Adipose tissue (tissue), 3 donors: Measurements from ENCODE around the gene KBTBD12. TPM values are rescaled to one million over a fixed set of nuclear protein-coding genes. Genes with fewer than 3 reads are reported as not detected.

ENCODE experiments used
- H3K27ac ChIP-seq: one replicate; pipeline ENCODE4 v1.5.1; 2013; ENCODE audit warnings: low read depth, low read length
- WGBS, 3 donors: extraction: QIAGEN DNeasy Blood & Tissue Kit; methylation state at CpG; one replicate each; pipeline ENCODE4 v1.1.7; 2013; 5-methylcytosine and 5-hydroxymethylcytosine counted together
- polyA plus RNA-seq, 3 donors: library from polyadenylated mRNA; stranded (reverse); fragments of 200-250 nt; gene quantifications; one replicate each; pipeline ENCODE4 v1.2.3, GENCODE V29; 2013
- donor health status: healthy with polysubstance abuse.
- donor health status: Bipolar disorder and iron deficiency.
- donor health status: healthy.

The KBTBD12 gene
- polyA plus RNA-seq, 3 donors, result 0.06 to 0.45 (median 0.24) TPM

DNA sequence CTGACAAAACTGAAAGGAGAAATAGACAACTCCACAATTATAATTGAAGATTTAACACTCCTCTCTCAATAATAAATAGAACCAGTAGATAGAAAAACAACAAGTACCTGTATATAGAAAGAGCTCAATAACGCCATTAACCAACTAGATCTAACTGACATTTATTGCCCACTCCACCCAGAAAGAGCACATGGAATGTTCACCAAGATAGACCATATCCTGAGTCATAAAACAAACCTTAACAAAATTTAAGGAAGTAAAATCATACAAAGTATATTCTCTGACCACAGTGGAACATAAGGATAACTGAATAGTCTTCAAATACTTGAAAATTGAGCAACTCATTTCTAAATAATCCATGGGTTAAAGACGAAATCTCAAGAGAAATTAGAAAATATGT lies 25.1 kb downstream of the KBTBD12 start:
- H3K27ac ChIP-seq, result no peak overlapping the region
- 55 to 73% (median 63%) methylated on average over 2 of the region's 2 CpGs for WGBS, 3 donors

GRCh38 chr3:127942613-127943012 lies 27.6 kb downstream of the KBTBD12 start:
- no peak overlapping the region for H3K27ac ChIP-seq

DNA sequence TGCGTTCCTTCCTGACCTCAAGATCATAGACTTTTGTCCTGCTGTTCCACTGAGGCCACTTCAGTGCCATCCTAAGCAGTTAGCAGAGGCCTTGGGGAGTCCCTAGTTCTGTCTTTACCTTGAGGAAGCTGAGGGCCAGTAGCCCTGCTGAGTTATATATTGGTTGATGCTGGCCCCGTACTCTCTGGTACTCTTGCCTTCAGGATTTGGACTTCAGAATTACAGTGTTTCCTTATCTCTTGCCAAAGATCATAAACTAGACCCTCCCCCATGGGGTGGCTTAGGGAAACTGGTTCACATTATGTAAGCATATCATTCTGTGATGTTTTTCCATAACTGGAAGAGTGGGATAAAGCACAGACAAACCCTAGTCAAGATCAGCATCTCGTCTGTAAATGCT lies 33.2 kb downstream of the KBTBD12 start:
- no peak overlapping the region for H3K27ac ChIP-seq
- 81 to 84% (median 81%) methylated on average over 3 of the region's 3 CpGs for WGBS, 3 donors

DNA sequence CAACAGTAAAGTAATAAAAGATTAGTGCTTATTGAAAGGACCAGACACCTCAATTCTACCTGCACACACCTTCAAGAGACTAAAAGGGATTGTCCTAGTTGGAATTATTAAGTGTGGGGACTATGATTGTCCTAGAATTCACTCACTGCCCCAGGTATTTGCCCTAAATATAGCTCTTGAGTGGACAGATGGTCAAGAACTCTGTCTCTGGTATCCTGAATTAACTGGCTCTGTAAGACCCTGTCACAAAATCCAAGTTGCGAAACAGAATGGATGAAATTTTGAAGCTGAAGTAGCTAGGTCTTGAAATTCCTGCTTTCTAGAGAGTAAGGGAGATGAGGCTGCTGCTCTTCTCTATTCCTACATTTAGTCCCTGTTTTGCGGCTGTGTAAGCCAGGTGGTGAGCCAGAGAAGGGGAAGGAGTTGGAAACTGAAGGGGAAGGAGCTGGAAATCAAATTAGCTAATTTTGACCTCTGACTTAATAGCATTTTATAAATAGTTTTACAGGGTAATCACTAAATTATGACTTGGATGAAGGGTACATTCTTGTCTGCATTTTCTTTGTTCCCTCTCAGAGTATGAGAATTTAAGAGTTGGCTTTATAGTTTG lies 34.5 kb downstream of the KBTBD12 start:
- no peak overlapping the region for H3K27ac ChIP-seq
- WGBS, 3 donors, result 88 to 96% (median 93%) methylated on average over 2 of the region's 2 CpGs

DNA sequence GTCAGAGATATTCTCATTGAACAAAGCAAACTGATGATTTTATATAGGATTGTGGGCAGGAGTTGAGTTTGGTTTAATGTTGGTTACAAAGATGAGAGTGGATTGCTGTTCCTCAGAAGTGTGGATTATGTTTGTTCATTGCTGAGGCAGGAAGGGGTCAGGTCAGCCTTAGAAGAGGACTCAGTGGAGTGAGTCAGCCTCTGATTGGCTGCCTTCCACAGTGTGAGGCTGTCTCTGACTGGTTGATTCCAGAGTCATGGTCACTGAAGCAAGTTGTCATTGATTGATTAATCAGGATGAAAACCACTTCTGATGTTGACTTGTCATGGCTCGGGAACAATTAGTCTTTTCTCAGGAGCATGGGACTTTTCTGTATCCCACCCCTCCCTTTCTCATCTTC lies 36.2 kb downstream of the KBTBD12 start:
- no peak overlapping the region for H3K27ac ChIP-seq
- WGBS, 3 donors, result 67 to 89% (median 88%) methylated on average over 1 of the region's 1 CpG

DNA sequence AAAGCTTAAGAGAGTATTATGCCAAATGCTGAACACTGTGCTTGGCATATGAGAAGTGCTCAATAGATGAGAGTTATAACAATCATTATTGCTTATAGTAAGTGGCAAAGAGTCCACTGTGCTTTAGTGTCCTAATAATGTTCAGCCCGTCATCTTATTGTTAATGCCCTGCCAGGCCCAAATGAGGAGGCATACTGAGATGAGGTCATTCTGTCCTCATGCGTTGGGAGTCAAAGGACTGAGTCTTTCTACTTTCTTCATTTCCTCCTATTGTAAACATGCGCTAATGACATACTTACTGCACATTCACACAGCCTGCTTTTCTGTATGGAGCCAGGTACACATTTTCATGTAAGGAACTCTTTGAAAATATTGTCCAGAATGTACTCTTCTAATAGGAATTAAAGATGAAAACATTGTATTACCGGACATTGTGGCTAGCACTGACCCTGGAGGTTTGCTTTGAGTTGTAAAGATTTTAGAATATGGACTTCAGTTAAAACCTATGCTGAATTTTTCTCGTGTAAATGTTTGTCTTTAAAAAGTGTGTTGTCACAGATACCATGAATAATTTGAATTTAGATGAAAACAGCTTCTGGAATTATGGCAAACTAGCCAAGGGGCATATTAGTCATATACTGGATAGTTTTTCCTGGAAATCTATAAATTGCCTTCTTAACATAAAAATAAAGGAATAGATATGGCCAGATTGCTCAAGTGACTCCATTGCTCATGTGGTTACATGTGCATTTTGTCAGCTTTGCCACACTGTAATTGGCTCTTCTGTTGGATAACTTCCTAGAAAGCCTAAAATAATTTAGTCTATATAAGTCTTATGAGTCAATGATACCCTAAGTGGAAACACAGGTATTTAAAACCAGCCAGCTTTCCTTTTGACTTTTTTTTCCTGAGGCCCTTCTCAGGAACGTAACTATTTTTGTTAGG lies 38.3 kb downstream of the KBTBD12 start:
- H3K27ac ChIP-seq, result no peak overlapping the region
- WGBS, 3 donors, result 77 to 80% (median 78%) methylated on average over 6 of the region's 6 CpGs

DNA sequence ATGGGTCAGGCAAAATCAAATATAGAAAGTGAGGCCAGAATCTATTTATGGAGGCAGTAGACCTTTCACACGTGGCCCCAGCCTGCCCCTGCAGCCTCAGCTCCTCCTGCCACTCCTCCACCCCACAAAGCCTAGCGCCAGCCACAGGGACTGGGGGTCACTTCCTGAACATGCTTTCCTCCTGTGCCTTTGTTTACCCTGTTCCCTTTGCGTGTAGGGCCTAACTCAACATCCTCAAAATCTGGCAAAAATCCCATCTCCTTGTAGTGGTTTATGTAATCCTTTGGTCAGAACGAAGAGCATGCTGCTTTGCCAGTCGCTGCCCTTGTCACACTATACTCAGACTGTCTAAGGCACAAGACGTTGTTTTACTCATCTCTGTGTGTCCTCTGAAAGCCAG lies 39.6 kb downstream of the KBTBD12 start:
- no peak overlapping the region for H3K27ac ChIP-seq
- WGBS, 3 donors, result 66 to 74% (median 72%) methylated on average over 6 of the region's 6 CpGs

- H3K27ac ChIP-seq, result no peak overlapping the region
Observed at GRCh38 chr3:127955728-127956127, 40.7 kb downstream of the KBTBD12 start.

- H3K27ac ChIP-seq, result no peak overlapping the region
- 80 to 91% (median 91%) methylated on average over 1 of the region's 1 CpG for WGBS, 3 donors
Observed at GRCh38 chr3:127959041-127959440, 44.0 kb downstream of the KBTBD12 start.

GRCh38 chr3:127959873-127960272 lies 44.8 kb downstream of the KBTBD12 start:
- no peak overlapping the region for H3K27ac ChIP-seq

GRCh38 chr3:127960421-127960965 lies 45.5 kb downstream of the KBTBD12 start:
- WGBS, 3 donors, result 93 to 96% (median 94%) methylated on average over 4 of the region's 4 CpGs

More at GRCh38 chr3:127959873-127960272, 44.8 kb downstream of the KBTBD12 start:
- 17 to 51% (median 45%) methylated on average over 4 of the region's 4 CpGs for WGBS, 3 donors

DNA sequence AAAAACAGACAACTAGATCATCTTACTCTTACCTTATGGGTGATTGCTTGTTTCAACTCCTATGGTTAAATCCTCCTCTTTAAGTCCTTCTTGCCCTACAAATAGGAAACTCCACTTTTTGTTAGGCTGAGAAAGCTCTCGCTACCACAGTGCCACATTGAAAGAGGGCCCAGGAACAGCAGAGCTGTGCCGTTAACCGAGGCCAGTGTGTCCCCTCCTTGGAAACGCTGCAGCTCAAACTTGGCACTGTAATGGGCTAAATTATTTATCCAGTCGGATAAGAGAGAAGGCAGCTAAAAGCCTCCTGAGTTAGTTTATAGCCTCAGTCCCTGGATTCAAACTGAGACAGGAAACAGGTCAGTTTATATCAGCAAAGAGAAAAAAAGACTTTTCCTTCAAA lies 46.1 kb downstream of the KBTBD12 start:
- H3K27ac ChIP-seq, result no peak overlapping the region
- 74 to 75% (median 74%) methylated on average over 5 of the region's 5 CpGs for WGBS, 3 donors

More at GRCh38 chr3:127960421-127960965, 45.5 kb downstream of the KBTBD12 start:
- H3K27ac ChIP-seq, result no peak overlapping the region

DNA sequence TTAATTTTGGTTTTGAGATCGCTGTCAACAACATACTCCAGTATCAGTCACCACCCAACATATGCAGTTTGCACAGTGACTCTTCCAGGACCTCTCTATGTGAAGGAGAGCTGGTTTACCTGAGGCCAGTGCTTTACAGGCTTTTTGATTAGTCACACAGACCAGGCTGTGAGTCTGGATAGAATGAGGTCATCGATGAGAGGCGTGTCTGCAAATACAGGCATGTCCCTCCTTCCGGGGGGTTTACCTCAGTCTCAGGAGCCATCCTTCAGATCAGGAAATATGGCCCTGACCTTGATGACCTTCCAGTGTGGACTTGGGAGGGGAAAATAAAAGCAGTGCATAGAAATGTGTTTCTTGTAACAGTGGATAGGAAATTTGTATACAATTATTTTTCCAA lies 46.9 kb downstream of the KBTBD12 start:
- H3K27ac ChIP-seq, result no peak overlapping the region
- 75 to 92% (median 82%) methylated on average over 4 of the region's 4 CpGs for WGBS, 3 donors

DNA sequence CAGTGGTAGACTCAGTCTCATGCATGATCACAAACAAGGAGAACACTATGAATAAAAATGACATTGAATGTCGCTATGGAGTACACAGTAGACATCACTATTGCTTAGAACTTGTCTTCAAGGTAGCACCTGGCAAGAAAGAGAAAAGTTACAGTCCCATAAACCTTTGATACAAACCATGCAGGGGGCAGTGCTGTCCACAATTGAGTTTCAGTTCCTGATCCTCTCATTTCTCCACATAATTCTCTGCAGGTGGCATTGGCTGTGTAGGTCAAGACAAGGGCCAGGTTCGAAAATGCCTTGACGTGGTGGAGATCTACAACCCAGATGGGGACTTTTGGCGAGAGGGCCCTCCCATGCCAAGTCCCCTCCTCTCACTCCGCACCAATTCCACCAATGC lies 47.9 kb downstream of the KBTBD12 start:
- WGBS, 3 donors, result 88 to 95% (median 94%) methylated on average over 5 of the region's 5 CpGs
- no peak overlapping the region for H3K27ac ChIP-seq

- 64 to 86% (median 83%) methylated on average over 4 of the region's 4 CpGs for WGBS, 3 donors
- no peak overlapping the region for H3K27ac ChIP-seq
Observed at GRCh38 chr3:127964053-127964452, 49.0 kb downstream of the KBTBD12 start.

GRCh38 chr3:127964816-127965215 lies 49.8 kb downstream of the KBTBD12 start:
- no peak overlapping the region for H3K27ac ChIP-seq
- WGBS, 3 donors, result 79 to 83% (median 81%) methylated on average over 3 of the region's 3 CpGs

DNA sequence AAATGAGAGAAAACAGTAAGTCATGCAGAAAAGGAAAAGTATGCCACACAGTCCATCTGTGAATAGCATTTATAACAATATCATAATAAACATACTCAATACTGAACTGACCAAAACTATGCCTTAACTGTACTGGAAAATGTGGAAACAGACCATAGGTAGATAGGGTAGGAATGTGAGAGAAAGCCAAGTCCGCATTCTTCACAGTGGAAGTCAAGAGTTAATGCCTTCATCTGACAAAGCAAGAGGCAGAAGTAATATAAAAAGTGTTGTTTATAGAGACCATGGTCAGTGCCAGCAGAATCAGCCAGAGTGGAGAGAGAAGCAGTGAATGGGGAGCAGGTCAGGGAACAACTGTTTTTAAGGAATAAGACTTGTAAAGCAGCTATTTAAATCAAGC lies 52.3 kb downstream of the KBTBD12 start:
- 73 to 88% (median 88%) methylated on average over 1 of the region's 1 CpG for WGBS, 3 donors
- no peak overlapping the region for H3K27ac ChIP-seq

- no peak overlapping the region for H3K27ac ChIP-seq
- 64 to 71% (median 65%) methylated on average over 4 of the region's 4 CpGs for WGBS, 3 donors
Observed at GRCh38 chr3:127970966-127971592, 56.0 kb downstream of the KBTBD12 start.

DNA sequence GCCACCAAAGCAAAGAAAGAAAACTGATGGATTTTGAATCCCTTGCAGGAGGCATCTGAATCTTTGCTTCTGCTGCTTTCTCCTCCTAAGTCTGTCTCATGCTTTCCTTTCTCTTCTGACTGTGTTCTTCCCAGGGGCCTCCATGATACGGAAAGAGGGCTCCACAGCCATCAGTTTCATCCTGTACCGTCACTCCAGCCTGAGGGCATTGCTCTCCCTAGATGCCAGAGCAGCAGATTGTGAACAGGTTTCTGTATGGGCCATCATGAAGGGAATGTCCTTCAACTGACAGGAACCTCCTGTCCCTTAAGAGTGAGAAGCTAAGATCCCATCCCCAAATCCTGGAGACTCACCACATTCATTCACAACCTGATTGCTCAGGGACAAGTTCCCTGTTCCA lies 59.2 kb downstream of the KBTBD12 start:
- WGBS, 3 donors, result 87 to 94% (median 92%) methylated on average over 2 of the region's 2 CpGs
- no peak overlapping the region for H3K27ac ChIP-seq
